ENCODE results near the gene CNIH3.

Gene CNIH3

DNA sequence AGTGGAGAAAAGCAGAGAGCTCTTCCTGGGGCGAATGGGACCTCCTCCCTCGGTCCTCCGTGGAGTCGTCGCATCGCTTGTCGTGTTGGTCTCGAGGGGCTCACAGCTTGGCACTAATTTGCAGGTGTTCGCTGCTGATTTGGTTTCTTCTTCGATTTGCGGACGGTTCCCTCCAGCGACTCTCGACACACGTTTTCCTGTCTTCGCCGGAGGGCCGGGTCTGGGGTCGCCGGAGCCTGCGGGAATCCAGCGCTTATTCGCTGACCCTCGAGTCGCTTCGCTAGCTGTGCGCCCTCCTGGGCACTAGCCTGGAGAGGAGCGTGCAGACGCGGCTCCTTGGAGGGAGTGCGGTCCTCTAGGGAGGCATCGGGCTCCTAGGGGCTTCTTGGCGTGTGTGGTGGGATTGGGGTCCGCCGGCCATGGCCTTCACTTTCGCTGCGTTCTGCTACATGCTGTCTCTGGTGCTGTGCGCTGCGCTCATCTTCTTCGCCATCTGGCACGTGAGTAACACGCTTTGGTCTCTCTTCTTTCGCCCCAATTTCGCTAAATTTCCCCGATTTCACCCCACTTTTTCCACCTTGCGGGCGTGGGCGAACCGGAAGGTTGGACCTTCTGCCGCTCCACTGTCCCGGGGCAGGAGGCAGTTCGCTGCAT lies 766 bp downstream of the CNIH3 start:
- peak; percentile 35 for DNase-seq (ENCODE audit: low spot score)

DNA sequence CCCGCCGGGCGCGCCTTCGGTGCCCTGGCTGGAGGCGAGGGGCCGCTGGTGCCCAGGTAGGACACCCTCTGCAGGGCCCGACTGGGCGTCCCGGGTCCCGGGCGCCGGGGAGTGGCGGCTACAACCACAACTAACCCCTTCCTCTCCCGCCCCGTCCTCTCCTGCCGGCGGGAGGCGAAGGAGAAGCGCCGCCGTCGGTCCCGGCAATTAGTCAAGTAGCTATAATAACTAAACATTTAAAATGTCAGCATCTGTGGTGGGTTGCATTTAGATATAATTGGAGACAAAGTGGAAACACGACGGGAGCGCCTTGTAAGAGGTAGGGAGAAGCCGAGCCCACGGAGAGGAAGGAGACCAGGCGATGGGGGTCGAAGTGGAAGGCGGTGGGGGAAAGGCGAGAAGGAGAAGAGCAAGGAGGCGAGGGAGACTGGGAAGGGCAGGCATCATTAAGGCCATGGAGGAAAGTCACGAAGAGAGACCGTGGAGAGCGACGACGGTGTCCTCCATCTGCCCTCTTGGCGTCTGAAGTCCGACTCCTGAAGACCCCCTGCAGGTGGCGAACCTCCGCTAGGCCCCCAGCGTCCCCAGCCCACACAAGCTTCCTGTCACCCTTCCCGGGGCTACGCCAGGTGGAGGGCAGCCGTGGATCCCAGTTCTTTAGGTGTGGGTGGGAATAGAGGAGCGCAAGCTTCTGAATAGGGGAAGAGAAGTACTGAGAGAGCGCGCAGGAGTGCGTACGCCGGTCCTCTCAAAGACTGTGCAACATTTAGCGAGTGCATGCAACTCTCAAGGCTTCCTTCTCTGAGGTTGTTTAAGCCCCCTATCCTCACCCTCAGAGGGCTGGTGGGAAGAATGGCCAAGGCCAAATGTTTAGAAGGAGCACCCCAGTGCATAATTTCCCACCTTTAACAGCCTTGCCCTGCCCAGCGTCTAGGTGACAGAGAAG lies 1.6 kb downstream of the CNIH3 start:
- no peak for DNase-seq (ENCODE audit: low spot score)

DNA sequence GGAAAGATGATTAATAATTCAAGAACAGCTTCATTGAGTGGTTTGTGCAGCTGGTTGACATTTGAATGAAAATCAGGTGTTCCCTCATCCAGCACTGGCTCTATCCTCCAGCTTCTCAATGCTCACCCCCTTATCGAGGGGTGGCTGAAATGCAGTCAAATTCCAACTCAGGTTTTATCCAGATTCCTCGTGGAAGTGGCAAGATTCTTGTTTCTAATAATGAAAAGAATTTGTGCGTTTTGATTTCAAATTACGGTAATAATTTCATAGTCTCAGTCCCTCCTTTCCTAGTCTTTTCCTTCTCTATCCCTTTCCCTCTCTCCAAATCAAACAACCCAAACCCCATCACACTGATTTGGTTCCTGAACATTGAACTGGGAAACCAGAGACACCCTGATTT lies 3.1 kb downstream of the CNIH3 start:
- no peak for DNase-seq (ENCODE audit: low spot score)

DNA sequence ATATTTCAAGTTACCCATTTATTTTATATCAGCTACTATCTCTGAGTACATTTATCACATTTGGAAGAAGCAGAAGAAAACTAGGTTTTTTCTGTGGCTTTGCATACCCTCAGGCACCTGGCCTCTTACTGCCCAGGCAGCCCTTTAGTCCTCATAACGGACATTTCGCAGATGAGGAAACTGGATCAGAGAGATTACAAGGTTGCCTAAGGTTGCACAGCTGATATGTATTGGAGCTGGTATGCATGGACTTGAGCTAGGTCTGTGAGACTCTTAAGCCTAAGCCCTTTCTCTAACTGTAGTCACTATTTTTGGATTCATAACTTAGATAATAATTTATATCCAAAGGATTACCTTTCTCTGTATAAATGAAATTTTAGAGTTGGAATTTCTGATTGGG lies 4.0 kb downstream of the CNIH3 start:
- DNase-seq (ENCODE audit: low spot score): no peak

DNA sequence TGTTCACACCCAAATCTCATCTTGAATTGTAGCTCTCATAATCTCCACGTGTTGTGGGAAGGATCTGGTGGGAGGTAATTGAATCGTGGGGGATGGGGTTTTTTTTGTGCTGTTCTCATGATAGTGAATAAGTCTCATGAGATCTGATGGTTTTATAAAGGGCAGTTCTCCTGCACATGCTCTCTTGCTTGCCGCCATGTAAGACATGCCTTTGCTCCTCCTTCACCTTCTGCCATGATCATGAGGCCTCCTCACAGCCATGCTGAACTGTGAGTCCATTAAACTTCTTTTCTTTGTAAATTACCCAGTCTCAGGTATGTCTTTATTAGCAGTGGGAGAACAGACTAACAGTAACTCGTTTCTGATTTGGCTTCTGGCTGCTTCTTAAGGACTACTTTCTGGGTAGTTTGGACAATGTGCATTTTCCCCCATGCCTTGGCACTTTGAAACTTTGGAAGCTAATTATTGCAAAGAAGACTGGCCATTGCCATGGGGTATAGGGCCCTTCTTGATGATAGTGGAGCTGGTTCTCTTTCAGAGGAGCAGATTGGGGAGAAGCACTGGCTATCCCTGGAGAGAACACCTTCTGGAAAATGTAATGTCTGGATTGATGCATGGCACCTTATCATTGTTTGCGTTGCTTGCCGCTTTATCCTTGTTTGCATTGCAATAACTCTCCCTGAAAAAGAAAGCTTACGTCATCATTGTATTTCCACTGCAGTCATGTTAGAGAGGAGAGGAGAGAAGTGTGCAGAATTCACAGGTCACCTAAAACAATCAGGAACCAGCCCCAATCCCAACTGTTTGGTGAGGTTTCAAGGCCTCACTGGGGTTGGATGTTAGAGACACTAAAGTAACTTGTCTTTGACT lies 5.9 kb downstream of the CNIH3 start:
- no peak for DNase-seq (ENCODE audit: low spot score)

DNA sequence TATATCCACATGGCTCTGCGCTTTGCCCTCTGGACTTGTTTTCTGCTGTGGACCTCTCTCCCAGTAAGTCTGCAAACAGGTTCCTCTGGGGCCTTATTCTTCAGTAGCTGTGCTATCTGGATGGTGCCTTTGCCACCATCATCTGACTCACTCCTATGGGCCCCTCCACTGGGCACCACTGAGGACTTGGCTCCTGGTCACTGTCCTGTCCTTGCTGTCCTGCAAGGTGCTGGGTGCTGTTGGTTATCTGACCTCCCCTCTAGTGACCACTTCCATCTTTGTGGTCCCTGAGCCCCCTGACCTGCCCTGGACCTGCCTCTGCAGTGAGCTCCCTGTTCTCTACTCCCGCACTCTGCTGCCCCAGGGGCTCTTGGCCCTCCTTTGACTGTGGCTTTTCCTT lies 6.7 kb downstream of the CNIH3 start:
- no peak for DNase-seq (ENCODE audit: low spot score)

DNA sequence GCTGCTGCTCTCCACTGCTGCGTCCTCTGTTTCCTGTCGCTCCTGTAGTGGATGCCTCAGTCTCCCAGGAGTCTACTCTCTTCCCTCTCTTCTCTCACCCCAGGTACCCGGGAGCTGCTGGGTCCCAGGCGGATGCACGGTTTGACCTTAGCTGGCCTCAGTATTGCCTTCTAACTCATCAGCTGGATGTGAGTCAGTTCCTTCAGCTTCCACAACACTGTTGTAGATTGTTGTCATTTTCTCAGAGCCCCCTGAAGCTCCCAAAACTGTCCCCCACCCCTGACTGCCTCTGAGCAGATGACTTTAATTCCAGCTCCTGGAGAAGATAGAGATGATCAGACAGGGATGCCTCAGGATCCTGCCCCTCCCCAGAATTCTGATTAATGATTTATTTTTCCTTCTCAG lies 7.2 kb downstream of the CNIH3 start:
- DNase-seq (ENCODE audit: low spot score): peak; percentile 55

DNA sequence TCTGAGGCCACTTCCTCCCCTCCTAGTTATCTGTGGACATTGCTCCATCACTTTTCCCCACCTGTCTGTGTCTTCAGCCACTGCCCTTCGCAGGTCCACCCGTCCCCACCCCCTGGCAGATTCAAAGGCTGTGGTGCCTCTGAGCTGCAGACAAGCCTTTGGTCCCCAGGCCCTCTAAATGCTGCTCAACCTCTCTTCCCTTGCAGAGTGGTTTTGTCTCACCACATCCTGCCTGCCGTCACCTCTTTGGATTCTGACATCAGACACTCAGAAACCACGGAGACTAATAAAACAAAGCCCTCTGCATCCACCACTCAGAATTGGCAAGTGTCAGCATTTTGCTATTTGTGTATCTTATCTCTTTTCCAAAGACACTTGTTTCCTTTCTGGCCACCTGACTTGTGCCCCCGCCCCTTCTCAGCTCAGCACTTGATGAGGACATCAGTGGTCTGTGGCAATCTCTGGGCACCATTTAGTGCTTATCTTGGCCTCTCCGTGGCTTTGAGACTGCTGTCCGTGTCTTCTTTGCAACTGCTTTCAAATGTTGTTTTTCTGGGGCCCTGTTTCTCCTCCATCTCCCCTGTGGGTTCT lies 7.7 kb downstream of the CNIH3 start:
- peak; percentile 79 for DNase-seq (ENCODE audit: low spot score)

DNA sequence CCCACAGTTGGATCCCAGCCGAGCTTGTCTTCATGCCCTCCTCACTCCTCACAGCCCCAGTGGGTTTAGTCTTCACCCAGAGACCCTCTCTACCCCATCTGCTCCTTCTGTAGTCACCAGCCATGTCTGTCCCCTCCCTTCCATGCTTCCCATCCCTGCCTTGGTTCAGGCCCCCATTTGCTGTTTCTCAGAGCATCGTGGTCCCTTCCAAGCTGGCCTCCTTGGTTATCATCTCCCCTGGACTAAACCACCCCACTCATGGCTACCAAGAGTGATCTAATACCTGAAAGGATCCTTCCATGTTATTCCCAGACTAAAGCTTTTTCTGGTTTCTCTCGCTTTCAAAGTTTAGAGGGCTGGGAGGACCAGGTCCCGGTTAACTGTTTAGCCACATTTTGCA lies 8.3 kb downstream of the CNIH3 start:
- DNase-seq (ENCODE audit: low spot score): no peak

DNA sequence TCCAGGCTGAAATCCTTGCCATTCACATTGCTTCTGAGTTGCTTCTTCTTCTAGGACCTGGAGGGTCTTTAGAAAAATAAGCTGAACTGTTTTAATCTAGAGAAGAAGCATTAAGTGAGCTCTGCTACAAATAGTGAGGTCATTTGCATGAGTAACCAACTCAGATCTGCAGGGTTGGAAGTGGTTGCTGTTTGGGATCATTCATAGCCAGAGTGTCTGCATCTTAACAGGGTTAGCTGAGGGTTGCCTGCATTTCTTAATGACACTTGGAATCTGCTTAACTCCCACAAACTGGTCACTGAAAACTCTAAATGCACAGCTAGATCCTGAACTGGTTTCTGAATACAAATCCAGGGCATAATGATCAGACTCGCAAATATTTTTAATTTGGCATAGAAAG lies 9.9 kb downstream of the CNIH3 start:
- DNase-seq (ENCODE audit: low spot score): peak; percentile 76

DNA sequence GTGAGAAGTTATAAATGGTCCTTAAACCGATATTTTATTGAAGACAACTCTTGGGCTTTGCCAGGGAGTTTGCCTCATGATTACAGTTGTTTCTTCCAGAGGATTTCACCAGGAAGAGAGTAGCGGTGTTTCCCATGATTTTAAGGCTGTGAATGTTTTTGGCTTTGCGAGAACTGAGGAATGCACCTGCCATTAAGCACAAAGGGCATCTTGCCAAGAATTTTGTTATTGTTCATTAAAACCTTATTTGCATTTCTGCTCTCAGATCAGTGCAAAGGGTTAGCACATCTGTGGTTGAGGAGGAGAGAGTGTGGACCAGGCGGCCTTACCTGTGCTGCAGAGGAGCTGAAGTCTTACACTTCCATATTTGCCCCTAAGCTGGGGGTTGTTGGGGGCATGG lies 13.8 kb downstream of the CNIH3 start:
- DNase-seq (ENCODE audit: low spot score): no peak

DNA sequence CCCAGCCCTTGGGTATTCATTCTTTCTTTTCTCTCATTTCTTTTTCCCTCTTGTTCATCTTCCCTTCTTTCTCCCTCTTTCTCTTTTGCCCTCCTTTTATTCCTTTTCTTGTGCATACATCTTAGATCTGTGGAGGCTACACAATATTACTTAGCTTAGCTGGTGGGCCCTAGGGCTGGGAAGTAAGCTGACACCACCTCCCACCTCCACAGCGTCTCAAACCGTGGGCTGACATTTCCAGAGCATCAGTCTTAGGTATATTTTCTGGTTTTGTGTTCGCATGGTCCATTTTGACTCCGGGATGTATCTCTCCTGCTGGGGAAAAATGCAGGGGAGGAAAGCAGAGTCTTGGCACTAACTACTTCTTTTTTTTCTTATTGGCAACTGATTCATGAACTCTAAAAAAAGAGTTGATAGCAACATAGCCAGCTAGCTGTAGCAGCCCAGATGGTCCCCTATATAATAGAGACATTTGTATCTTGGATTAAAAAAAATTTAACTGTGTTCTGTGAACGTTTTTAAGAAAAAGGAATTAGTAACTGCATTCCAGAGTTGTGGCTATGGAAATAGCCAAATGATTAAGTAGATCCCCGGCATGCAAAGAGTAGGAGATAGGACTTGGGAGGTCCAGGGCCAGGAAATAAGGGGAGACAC lies 15.5 kb downstream of the CNIH3 start:
- DNase-seq (ENCODE audit: low spot score): peak; percentile 32

DNA sequence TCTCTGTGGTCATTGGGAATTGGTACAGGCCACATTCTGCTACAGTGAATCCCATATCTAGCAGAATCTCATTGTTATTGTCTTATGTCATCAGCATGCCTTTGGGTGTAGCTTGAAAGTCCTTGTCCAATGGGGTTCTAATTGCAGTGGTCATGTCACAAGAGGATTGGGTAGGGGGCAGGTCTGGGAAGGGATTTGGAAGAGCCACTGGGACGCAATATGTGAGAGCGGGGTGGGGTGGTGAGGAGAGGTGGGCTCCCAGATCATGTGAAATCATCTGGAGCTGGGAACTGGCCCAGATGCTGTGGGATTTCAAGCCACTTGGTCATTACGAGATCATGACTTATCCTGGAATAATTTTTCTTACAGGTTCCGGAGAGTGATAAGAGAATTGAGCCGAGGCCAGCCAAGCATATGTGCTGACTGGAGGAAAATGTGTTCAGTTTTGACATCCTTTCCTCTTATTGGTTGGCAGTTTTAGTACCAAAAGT lies 16.3 kb downstream of the CNIH3 start:
- peak; percentile 64 for DNase-seq (ENCODE audit: low spot score)

DNA sequence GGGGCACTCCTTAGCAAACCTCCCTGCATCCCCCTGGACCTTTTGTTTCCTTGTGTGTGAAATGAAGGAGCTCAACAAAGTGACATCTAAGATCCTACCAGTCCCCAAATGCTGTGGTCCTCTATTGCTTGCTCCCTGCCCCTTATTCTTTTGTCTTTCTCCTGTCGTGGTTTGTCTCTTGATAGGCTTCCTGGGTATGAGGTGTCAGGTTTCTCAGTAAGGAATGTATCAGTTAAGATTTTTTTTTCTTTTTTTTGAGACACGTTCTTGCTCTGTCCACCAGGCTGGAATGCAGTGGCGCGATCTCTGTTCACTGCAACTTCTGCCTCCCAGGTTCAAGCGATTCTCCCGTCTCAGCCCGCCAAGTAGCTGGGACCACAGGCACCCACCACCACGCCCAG lies 16.8 kb downstream of the CNIH3 start:
- no peak for DNase-seq (ENCODE audit: low spot score)

DNA sequence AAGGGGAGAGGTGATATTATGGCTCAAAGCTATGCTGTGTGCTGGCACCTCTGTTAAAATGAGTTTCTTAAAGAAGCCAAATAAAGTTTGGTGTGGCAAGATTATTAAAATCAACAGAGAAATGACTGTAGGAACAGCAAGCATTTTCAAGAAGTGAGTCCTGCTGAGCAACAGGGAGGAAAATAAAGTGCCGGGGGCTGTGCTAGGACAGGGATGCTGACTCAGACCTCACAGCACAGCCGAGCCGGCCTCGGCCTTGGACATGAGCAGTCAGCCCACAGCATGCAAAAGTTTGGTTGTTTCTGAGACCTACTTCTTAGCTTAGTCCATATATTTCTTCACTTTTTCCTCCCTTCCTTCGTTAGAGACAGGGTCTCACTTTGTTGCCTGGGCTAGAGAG lies 19.2 kb downstream of the CNIH3 start:
- DNase-seq (ENCODE audit: low spot score): peak; percentile 85

DNA sequence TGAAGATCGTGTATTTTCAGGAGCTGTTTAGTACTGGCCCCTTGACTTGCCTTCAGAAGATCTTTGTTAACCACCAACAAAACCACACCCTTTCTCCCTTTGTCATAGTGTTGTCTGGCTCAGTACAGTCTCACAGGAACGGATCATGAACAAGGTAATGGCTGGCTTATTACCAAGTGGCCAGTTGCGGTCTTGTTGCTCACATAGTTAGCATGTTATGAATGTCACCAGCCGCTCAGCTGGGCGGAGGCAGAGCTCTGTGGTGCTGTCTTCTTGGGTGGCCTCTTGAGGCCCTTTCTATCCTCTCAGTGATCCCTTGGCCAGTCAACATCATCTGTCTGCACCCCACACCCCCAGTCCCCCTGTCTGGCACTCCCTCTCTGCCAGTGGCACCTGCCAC lies 21.4 kb downstream of the CNIH3 start:
- DNase-seq (ENCODE audit: low spot score): peak; percentile 78

DNA sequence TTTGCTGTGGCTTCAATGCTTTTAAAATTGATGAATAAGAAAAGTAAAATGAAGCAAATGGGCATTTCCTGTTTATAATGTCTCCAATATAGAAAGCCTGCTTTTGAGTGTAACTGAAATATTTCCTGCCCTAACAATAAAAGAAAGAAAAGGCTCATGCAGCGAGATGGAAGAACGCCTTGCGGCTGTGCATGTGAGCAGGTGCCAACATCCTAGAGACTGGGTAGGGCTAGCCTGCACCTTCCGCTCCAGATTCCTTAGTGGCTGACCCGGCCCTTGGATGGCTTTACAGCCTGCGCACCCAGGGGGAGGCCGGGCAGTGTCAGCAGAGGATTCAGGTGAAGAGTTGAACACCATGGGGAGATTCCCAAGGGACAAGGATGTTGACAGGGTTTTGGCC lies 21.8 kb downstream of the CNIH3 start:
- DNase-seq (ENCODE audit: low spot score): no peak

DNA sequence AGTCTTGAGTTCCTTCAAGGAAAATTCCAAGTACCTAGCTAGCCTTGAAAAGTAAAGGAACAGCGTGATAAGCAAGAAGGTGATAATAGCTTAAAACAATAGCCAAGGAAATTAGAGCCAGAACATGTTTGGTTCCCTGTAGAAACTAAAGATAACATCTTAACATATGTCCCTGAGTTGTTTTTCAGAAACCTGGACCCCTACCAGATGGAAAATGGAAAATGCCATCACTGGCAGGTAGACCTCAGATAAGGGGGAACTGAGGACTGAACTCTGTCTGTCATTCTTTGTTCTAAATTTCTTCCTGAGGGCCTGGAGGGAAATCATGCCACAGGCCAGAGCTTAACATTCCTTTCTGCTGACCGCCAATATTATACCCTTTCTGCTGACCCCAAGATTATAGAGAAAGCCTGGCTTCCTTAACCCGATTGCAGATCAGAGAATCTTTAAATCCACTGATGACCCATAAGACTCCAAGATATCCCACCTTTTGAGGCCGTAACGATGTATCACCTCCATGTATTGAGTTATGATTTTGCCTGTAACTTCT lies 23.4 kb downstream of the CNIH3 start:
- no peak for DNase-seq (ENCODE audit: low spot score)

DNA sequence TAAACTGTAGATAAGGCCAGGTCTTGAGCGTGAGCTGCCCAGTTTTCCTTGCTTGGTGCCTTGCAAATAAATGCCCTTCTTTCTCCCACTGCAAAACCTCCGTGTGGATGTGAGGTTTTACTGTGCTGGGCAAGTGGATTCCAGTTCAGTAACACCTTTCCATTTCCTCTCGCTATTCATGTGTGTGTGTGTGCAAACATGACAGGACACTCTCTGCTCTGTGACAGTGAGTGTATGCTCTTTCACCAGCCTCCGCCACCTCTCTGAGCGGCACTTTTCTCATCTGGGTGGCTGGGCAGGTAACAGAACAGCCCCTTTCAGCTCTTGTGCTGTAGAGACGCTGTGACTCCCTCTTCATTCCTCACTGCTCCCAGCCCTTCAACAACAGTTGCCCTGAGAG lies 23.9 kb downstream of the CNIH3 start:
- DNase-seq (ENCODE audit: low spot score): no peak

DNA sequence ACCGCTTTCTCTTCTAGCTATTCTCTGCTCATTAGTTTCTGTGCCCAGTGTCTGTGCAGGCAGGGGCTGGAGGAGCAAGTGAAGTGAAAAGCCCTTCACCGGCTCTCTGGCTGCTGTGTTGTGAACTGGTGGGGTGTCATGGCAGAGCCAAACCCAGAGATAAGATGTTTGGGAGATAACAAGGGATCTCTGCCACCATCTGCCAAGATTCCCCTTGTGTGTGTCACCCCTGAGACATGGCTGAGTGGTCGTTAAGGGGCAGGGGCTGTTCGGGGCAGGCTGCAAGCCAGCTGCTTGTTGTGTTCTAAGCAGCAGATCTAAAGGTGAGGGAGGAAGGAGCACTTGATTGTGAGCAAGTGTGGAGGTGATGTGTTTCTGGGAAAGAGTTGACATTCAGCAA lies 24.5 kb downstream of the CNIH3 start:
- DNase-seq (ENCODE audit: low spot score): no peak

DNA sequence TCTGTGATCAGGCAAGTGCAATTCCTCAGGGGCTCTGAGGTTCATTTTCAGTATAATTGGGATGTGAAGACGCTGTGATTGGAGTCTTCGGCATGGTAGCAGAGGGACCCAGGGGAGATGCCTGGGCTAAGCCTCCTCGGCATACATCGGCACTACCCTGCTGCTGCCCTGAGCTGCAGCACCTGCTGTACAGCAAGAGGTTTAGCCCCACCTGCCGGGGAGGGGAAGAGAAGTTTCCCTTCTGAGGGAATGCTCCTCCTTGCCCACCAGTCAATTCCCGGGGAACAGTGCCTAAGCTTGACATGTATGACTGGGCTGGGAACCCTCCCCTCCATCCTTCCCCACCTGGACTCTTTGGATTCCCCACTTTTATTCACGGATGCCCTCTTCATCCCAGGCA lies 24.9 kb downstream of the CNIH3 start:
- no peak for DNase-seq (ENCODE audit: low spot score)
